Astrocyte of the spinal cord (primary cell): ENCODE results near the gene DYSF.

Experiments used
- DNase-seq: peaks from one replicate; pipeline ENCODE4 v3.0.0; 2011; ENCODE audit warnings: low read depth, low spot score
- H3K4me3 ChIP-seq: 2 replicates; pipeline ENCODE4 v1.5.1; 2011; ENCODE audit warnings: low read depth, mild to moderate bottlenecking, low read length, moderate library complexity
- in situ Hi-C: cut with HindIII; loops from 2 replicates; pipeline ENCODE4 v1.10.0; 2017; ENCODE audit warnings: low sequenced_read_pairs
- TF ChIP-seq, protein P1 (sequence below): IDR thresholded peaks from 2 replicates; pipeline ENCODE4 v1.5.1; 2012; ENCODE audit warnings: low read depth, mild to moderate bottlenecking, low read length, inconsistent platforms

Gene DYSF

DNA sequence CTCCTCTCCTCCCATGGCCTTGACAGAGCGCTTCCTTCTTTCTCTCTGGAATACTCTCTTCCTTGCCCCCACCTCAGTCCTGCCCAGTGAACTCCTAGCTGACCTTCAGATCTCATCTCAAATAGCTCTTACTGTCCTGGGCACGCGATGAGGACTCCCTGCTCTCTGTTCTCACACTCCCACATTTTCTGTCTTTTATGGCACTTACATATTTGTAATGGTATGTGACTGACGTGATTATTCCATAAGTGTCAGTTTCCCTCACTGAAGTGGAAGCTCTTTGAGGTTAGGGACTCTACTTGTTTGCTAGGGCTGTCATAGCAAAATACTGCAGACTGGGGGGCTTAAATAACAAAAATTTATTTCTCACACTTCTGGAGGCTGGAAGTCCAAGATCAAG is 1.7 kb upstream of the DYSF start:
- TF ChIP-seq, protein P1, sequence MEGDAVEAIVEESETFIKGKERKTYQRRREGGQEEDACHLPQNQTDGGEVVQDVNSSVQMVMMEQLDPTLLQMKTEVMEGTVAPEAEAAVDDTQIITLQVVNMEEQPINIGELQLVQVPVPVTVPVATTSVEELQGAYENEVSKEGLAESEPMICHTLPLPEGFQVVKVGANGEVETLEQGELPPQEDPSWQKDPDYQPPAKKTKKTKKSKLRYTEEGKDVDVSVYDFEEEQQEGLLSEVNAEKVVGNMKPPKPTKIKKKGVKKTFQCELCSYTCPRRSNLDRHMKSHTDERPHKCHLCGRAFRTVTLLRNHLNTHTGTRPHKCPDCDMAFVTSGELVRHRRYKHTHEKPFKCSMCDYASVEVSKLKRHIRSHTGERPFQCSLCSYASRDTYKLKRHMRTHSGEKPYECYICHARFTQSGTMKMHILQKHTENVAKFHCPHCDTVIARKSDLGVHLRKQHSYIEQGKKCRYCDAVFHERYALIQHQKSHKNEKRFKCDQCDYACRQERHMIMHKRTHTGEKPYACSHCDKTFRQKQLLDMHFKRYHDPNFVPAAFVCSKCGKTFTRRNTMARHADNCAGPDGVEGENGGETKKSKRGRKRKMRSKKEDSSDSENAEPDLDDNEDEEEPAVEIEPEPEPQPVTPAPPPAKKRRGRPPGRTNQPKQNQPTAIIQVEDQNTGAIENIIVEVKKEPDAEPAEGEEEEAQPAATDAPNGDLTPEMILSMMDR = no peak
- no peak for DNase-seq
- in situ Hi-C loops = no loop called here
- H3K4me3 ChIP-seq = no peak overlapping the region

DNA sequence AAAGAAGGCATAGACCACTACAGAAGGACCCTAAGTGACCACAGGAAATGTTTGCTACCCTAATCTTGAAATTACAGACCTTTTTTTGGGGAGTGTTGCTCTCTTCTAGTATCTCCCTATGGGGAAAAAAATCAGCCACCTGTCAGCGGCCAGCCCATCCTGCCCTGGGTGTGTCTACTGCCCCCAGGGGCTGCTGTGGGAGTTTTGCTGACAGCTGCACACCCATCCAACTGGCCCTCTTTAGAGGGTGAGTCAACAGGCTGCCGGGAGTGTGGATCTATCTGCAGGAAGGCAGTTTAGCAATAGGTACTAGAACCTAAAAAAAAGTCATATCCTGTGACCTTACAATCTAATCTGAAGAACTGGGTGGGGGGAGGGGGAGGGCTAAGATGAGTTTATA is 796 bp upstream of the DYSF start:
- in situ Hi-C loops = no loop called here
- TF ChIP-seq, protein P1 = peak; percentile 29
- H3K4me3 ChIP-seq = no peak overlapping the region
- DNase-seq = peak; percentile 31

DNA sequence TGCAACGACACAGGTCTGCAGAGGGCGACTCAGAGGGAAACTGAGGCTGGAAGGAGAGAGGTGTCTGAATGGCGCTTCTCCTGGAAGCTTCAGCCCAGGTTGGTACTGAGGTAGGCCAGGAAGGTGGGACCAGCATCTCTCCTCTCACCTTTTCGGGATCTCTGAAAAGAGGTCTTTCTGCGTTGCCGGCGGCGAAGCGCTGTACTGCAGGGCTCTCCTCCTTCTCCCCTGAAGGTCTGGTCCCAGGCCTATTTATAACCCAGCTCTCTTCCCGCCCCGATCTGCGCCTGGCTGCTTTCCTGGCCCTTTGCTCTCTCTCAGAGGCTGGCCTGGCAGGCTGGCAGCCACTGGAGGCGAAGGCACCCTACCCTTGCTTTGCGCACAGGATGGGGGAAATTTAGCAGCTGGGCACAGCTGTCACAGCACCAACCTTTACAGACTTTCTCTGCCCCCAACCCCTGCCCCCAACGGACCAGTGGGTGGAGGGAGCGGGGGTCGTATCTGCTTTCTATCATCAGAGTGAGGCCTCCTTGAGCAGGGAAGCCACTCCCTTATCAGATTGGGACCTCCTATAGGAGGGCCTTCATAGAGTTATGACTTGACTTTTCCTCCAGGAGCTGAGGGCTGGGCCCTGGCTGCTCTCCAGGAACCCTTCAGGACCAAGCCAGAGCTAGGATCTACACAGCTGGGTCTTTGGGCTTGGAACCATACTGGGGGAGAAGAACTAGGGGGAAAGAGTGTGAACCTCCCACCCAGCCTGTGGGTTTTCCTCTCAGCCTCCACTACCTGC is 1.1 kb downstream of the DYSF start:
- peak overlapping the region; percentile 45 for H3K4me3 ChIP-seq
- in situ Hi-C loops = no loop called here
- TF ChIP-seq, protein P1 = no peak
- DNase-seq = no peak

DNA sequence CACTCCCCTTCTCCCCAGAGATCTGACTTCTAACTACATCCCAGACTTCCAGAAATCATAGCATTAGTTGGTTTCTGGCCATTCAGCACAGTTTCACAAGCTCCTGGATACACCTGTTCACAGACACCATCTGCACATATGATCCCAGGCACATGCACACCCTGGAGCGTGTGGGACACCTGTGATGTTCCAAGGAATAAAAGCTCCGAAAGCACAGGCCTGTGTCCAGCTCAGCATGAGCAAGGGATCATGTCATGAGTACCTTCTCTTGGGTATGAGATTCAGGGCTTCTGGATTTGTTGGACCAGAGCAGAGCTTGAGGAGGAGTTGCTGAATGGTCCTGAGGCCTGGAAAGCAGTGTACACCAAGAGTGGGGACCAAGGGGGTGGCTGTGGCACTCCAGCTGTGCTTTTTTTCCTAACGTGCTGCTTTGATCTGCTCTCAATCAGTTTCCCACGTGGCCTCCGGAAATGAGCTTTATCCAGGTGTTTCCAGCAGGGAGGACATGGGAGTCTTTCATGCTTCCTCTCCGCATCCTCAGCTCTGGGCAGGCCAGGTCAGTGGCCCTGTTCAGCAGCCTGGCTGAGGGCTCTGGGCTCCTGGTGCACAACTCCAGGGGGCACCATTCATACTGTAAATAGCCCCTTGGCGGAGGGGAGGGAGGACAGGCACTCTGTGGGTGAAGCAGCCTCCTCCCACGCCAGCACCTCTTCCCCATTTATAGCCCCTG is 1.8 kb downstream of the DYSF start:
- in situ Hi-C loops = no loop called here
- TF ChIP-seq, protein P1 = no peak
- H3K4me3 ChIP-seq = no peak overlapping the region
- no peak for DNase-seq

DNA sequence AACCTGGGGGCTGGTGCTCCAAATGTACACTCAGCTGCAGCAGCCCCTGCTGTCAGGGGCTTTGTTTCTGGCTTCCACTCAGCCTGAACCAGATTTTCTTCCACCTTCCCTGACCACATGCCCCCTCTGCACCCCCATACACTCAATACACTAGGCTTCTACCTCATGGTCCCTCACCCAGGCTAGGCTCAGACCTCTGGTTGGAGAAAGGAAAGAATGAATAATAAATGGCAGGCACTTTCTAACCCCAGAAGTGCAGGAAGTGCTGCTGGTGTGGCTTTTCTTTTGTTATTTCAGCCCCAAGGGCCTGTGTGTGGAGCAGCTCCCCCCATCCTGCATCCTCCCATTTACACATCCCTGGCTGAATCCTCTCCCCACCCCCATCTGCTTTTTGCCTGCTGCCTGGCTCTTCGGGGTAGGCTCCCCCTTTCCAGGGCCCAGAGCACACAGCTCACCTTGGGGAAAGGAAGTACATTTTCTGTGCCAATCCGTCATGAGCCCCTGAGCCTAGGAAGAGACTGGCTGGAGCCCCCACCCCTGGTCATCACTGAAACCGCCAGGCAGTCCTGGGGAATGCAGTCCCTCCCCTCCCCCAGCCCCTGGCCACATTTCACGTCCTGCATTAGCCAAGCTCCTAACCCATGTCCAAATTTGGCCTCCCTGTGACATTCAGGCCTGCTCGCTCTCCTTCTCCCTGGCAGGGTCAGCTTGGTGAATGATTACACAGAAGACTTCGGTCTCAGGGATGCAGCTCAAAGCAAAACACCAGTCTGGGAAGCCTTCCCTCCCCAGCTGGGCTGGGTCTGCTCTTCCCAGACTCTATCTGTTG is 2.6 kb downstream of the DYSF start:
- H3K4me3 ChIP-seq = no peak overlapping the region
- in situ Hi-C loops = no loop called here
- TF ChIP-seq, protein P1 = no peak
- DNase-seq = peak; percentile 19

DNA sequence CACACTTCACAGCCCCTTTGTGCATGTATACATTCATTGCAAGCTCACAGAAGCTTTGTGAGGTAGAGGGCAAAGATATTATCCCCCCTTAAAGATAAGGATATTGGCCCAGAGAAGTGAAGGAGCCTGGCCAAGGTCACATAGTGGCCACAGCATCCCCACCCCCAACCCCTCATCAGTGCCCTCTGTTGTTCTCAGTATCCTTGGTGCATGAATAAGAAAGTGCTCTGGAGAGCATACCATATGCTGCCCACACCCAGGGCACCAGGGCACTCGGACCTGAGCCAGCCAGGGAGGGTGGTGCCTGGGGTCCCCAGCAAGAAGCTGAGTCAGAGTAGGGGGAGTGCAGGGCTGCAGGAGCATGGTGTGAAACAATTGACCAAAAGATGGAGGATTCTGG is 3.3 kb downstream of the DYSF start:
- in situ Hi-C loops = no loop called here
- TF ChIP-seq, protein P1 = no peak
- no peak for DNase-seq
- no peak overlapping the region for H3K4me3 ChIP-seq
